ENCODE data around the gene HUWE1. TPM values are rescaled to one million over a fixed set of nuclear protein-coding genes. Genes with fewer than 3 reads are reported as not detected.

Gene HUWE1
- total RNA-seq, 1 experiment from 2014 or later, result 231 TPM

DNA sequence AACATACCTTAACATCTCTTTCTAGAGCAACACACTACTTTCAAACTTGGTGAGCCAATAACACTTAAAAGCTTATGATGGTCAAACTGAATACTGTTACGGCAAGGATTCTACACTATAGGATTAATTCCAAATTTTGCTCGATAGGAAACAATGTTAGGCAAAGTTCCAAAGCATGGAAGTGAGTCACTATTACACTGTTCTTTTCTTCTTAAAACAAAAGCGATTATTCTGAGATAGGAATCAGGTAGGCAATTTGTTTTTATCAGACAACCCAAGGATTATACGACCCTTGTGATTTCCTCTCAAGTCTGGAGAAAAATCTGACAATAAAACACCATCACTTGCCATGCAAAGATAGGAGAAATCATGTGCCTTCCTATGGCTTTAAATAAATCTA lies 81.5 kb downstream of the HUWE1 start:
- no peaks in the 10 kb centered on the region for H3K9me3 ChIP-seq (ENCODE audit: control insufficient read depth, insufficient read depth, low read depth, low read length)
- TF ChIP-seq CTCF (IDR thresholded peaks at IDR 0.05) (no peak), POLR2AphosphoS5 (IDR thresholded peaks at IDR 0.05; ENCODE audit: low read depth, low read length) (no peak), REST (IDR thresholded peaks at IDR 0.05; ENCODE audit: insufficient read depth in 1 of 2, low read depth in 2 of 2, low read length in 1 of 2) (no peak), SIN3A (IDR thresholded peaks at IDR 0.05; ENCODE audit: borderline replicate concordance, insufficient read depth, low read depth, low read length) (no peak), TCF7L2 (IDR thresholded peaks at IDR 0.05; ENCODE audit: low read depth, low read length) (no peak)
- ChIA-PET POLR2A (no interaction called here), CTCF (no interaction called here)
- H3K36me3 ChIP-seq (ENCODE audit: control insufficient read depth, insufficient read depth, low read length), result peaks cover 66% of the 10 kb centered on the region
- ATAC-seq (no peak), DNase-seq (ENCODE audit: low read depth, low spot score) (no peak)
- no peaks in the 10 kb centered on the region for H3K27me3 ChIP-seq (ENCODE audit: control insufficient read depth, insufficient read depth, low read length)
- BruUV-seq (replicated peaks), result no TSS peak
- no peaks in the 10 kb centered on the region for H3K4me1 ChIP-seq (ENCODE audit: control insufficient read depth, insufficient read depth, low read length)
- intact Hi-C loops (cut with micrococcal nuclease; ENCODE audit: unreplicated experiment), result no loop called here
- in situ Hi-C loops (cut with HindIII; ENCODE audit: low pct_unique_long_range_greater_than_20kb, low sequenced_read_pairs), result no loop called here
- H3K27ac ChIP-seq (ENCODE audit: low read length), result no peak overlapping the region
- no peak overlapping the region for H3K4me3 ChIP-seq (ENCODE audit: low read depth in 2 of 2, low read length in 2 of 2)

DNA sequence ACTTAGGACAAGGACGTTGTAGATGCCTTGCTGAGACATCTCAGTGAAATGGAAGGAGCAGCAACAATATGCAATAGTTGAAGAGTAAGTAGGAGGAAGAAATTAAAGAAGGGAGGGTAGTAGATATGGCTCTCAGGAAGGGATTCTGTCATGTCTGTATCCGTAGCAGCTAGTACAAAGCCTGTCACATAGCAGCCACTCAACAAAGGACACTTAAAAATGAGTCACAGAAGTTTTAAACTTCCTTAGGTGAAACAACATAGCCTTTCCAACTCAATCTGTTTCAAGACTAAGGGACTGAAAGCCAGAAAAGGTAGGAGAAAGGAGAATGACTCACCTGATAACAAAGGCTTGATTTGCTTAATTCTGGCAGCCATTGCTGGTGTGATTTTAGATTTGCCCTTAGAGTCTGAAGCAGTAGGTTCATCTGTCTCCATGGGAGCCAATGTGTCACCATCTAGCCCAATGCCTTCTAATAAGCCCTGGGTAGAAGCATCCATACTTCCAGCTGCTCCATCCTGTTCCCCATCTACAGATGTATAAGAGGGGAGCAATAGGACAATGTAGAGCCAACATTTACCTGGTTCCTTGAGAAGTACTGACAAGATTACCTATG lies 86.6 kb downstream of the HUWE1 start:
- CTCF ChIA-PET, result no interaction called here
- no peak overlapping the region for H3K4me3 ChIP-seq (ENCODE audit: low read depth in 2 of 2, low read length in 2 of 2)
- in situ Hi-C loops (cut with HindIII; ENCODE audit: low pct_unique_long_range_greater_than_20kb, low sequenced_read_pairs) (no loop called here), intact Hi-C loops (cut with micrococcal nuclease; ENCODE audit: unreplicated experiment) (no loop called here)
- DNase-seq (ENCODE audit: low read depth, low spot score) (no peak), ATAC-seq (no peak)
- no peak for TF ChIP-seq POLR2AphosphoS5 (IDR thresholded peaks at IDR 0.05; ENCODE audit: low read depth, low read length)
- TF ChIP-seq SIN3A (IDR thresholded peaks at IDR 0.05; ENCODE audit: borderline replicate concordance, insufficient read depth, low read depth, low read length), result no peak
- no peak for TF ChIP-seq REST (IDR thresholded peaks at IDR 0.05; ENCODE audit: insufficient read depth in 1 of 2, low read depth in 2 of 2, low read length in 1 of 2)
- TF ChIP-seq CTCF (IDR thresholded peaks at IDR 0.05), result no peak
- TF ChIP-seq TCF7L2 (IDR thresholded peaks at IDR 0.05; ENCODE audit: low read depth, low read length), result no peak
- no peaks in the 10 kb centered on the region for H3K9me3 ChIP-seq (ENCODE audit: control insufficient read depth, insufficient read depth, low read depth, low read length)
- no peak overlapping the region for H3K27ac ChIP-seq (ENCODE audit: low read length)
- BruUV-seq (replicated peaks), result no TSS peak
- no peaks in the 10 kb centered on the region for H3K27me3 ChIP-seq (ENCODE audit: control insufficient read depth, insufficient read depth, low read length)
- POLR2A ChIA-PET, result no interaction called here
- H3K36me3 ChIP-seq (ENCODE audit: control insufficient read depth, insufficient read depth, low read length), result peaks cover 37% of the 10 kb centered on the region
- no peaks in the 10 kb centered on the region for H3K4me1 ChIP-seq (ENCODE audit: control insufficient read depth, insufficient read depth, low read length)
